ENCODE data around the gene DARS2. TPM values are rescaled to one million over a fixed set of nuclear protein-coding genes. Genes with fewer than 3 reads are reported as not detected.

The DARS2 gene, protein sequence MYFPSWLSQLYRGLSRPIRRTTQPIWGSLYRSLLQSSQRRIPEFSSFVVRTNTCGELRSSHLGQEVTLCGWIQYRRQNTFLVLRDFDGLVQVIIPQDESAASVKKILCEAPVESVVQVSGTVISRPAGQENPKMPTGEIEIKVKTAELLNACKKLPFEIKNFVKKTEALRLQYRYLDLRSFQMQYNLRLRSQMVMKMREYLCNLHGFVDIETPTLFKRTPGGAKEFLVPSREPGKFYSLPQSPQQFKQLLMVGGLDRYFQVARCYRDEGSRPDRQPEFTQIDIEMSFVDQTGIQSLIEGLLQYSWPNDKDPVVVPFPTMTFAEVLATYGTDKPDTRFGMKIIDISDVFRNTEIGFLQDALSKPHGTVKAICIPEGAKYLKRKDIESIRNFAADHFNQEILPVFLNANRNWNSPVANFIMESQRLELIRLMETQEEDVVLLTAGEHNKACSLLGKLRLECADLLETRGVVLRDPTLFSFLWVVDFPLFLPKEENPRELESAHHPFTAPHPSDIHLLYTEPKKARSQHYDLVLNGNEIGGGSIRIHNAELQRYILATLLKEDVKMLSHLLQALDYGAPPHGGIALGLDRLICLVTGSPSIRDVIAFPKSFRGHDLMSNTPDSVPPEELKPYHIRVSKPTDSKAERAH
- total RNA-seq, result 10 to 100 TPM; 19.6 to 38.0 TPM

DNA sequence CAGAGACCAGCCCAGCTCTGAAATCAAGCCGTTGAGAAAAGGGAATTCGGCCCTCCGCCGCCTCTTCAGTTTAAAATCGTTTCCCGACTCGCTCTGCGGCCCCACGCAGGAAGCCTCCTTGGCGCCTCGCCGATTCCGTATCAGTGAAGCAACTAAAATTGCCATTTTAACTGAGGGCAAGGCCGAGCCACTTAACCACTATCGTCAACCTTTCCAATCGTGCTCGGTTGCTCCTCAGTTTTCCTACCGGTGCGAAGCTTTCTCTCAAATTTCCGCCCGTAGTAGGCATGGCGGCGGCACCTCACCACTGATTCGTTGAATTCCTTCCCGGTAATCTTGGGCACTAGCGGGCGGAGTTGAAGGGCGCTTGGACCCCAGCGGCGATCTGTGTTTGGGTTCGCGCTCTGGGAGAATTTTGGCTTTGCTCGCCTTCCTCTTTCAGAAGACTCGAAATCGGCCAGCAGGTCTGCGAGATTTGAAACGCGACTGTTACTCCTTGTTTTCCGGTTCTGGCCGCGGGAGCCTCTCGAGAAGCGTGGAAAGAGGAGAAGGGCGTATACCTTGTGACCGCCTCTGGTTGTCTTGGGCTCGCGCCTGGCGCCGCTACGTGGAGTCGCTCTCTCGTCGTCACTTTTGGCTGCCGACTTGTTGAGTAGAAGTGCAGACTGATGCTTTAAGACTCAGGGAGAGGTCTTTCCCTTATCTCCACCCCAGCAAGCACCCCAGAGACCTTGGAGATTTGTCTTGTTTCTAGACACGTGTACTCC lies at the start of gene DARS2, which contains the start of gene CENPL:
Gene DARS2 (plus strand): TSS at position 359 of the 767 bp plus-strand sequence. CDS start 557 bp downstream, outside the sequence.
Gene CENPL (minus strand): TSS at position 569 of the 767 bp plus-strand sequence. CDS start 13,584 bp downstream, outside the sequence.

DNA sequence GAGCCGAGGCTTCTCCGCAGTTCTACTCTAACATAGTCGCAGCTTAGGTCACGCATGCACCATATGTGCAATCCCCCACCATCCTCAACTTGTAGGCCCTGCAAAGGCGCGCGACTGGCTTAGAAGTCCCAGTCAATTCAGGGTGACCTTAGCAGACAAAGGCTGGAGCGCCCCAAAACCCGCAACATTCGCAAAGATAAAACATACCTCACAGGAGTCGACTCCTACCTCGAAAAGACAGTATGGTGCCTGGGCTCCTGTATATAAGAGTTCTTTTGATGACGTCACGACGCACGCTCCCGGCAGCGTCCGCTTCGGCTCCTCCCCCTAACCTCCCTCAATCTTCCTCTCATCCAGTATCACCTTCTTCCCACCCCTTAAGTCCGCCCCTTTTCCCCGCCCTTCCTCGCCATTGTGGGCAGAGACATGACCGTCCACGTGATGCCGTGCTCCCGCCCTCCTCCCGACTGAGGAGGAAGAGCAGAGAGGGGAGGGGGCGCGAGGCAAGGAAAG lies 43.3 kb downstream of the DARS2 start, which contains the start of gene GAS5:
Gene GAS5 (minus strand): TSS at position 237 of the 513 bp plus-strand sequence.

DNA sequence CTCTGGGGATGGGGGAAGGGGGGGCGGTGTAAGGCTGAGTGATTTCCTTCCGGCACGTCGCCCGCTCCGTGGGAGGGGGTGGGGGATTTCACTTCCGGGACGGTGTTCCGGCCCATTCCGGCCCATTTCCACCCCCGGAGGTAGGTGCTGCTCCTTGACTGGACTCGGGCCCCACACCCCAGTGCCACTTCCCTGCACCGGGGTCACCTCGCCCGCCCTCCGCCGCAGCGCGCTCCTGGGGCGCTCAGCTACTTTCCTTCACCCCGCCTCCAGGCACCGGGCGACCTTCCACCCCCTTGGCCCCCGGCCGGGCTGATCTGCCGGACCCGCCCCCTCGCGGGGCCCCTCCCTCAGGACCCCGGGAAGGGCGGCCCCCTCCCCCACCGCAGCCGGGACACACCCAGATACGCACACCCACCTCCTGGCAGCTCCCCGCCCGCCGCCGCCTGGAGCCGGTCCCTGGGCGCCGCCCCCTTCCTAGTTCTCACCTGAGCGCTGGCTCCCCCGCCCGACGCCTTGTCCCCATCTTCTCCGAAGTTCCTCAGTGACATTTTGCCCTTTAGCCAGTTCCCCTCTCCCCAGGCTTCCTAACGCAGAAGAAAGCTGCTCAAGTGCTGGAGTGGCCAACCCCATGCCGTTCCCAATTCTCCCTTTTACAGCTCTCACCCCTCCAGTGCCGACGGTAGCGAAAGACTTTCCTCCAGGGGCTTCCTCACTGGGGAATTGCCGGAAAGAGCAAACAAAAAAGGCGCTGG lies 44.0 kb downstream of the DARS2 start, which contains the start of gene ZBTB37:
Gene ZBTB37 (plus strand): TSS at position 115 of the 755 bp plus-strand sequence. CDS start 1,846 bp downstream, outside the sequence.

Small RNA genes lying within 50 kb of the gene (small RNA-seq; reads per million reads assigned to genes)
- 0 reads per million in 2 donors for gene RF00019

Other genes starting within 250 kb of the DARS2 start
- gene SLC9C2, start 221.6 kb upstream of the DARS2 start, total RNA-seq, result not detected
- gene TEX50, start 189.3 kb upstream of the DARS2 start, total RNA-seq, result not detected
- under 1 TPM; 0.33 to 0.34 TPM for gene ANKRD45, start 154.8 kb upstream of the DARS2 start, total RNA-seq
- gene KLHL20, start 109.7 kb upstream of the DARS2 start, total RNA-seq, result 10 to 100 TPM; 15.0 to 17.2 TPM
- 10 to 100 TPM; 11.0 to 23.0 TPM for gene CENPL, start 210 bp downstream of the DARS2 start, total RNA-seq
- 100 to 1,000 TPM; 171 to 330 TPM for gene GAS5, start 43.3 kb downstream of the DARS2 start, total RNA-seq
- gene ZBTB37, start 43.7 kb downstream of the DARS2 start, total RNA-seq, result 1 to 10 TPM; 7.0 to 10.0 TPM
- under 1 TPM in 1 of 2 donors, not detected in 1; 0.33 TPM for gene SERPINC1, start 92.7 kb downstream of the DARS2 start, total RNA-seq
- 10 to 100 TPM; 22.0 to 31.0 TPM for gene RC3H1, start 197.7 kb downstream of the DARS2 start, total RNA-seq

All from melanocyte of skin (primary cell).